ENCODE measurements around the gene AUTS2. TPM values are rescaled to one million over a fixed set of nuclear protein-coding genes. Genes with fewer than 3 reads are reported as not detected.

The AUTS2 gene
- total and polyA plus RNA-seq, 2 of the 8 experiments (the other 6 are each of a cell fraction or from before 2014, with no cell fraction given), result 25.9 to 101 TPM

GRCh38 chr7:70047384-70047783, 449.1 kb downstream of the AUTS2 start:
- Histone ChIP-seq H2BK12ac (ENCODE audit: low read depth, low read length) (no peak overlapping the region), H3K14ac (ENCODE audit: insufficient read length) (no peak overlapping the region), H2BK20ac (ENCODE audit: low read length) (no peak overlapping the region), H3K56ac (replicated peaks; ENCODE audit: insufficient read length, low read depth, low read length) (no peak overlapping the region), H3K4me3 (ENCODE audit: extremely low read depth in 1 of 4, insufficient read depth in 2 of 4, low read depth in 3 of 4, low read length in 4 of 4) (no peak overlapping the region), H3K36me3 (ENCODE audit: control insufficient read depth in 2 of 4, insufficient read depth in 4 of 4, low read length in 3 of 4) (no peaks in the 10 kb centered on the region), H4K20me1 (replicated peaks in 1 of 2; ENCODE audit: control insufficient read depth in 1 of 2, insufficient read depth in 2 of 2, low read length in 2 of 2) (no peaks in the 10 kb centered on the region), H3K9me3 (ENCODE audit: insufficient read depth in 2 of 2, low read depth in 1 of 2, low read length in 1 of 2) (no peaks in the 10 kb centered on the region), H3K4ac (replicated peaks; ENCODE audit: insufficient read length, low read depth, low read length) (no peak overlapping the region), H3K27ac (ENCODE audit: low read depth, low read length) (peak overlapping the region; percentile 16; the same call in 1 of the 2 replicates), H2BK5ac (ENCODE audit: low read depth, low read length) (no peak overlapping the region), H3K23ac (ENCODE audit: insufficient read length) (no peak overlapping the region), H4K91ac (replicated peaks; ENCODE audit: insufficient read length, low read length) (no peak overlapping the region), H2AK5ac (ENCODE audit: low read depth, low read length) (no peak overlapping the region), H3K79me2 (ENCODE audit: control insufficient read depth in 1 of 2, insufficient read depth in 2 of 2, low read length in 2 of 2) (no peaks in the 10 kb centered on the region), H3K79me1 (ENCODE audit: low read depth, low read length) (no peaks in the 10 kb centered on the region), H3K9ac (replicated peaks in 1 of 4; ENCODE audit: extremely low read depth in 1 of 4, low read depth in 3 of 4, low read length in 3 of 4) (no peak overlapping the region), H4K8ac (ENCODE audit: extremely low read depth, insufficient read depth, low read length) (no peak overlapping the region), H3K4me1 (replicated peaks in 1 of 4; ENCODE audit: control insufficient read depth in 3 of 4, insufficient read depth in 4 of 4, low read length in 3 of 4) (peaks cover 1 to 11% (median 5%) of the 10 kb centered on the region in 4 experiments; a peak in 5 of 7 replicates), H2AFZ (ENCODE audit: low read length) (no peak overlapping the region), H3K18ac (ENCODE audit: extremely low read depth, low read length) (no peak overlapping the region), H3K4me2 (ENCODE audit: insufficient read depth in 1 of 2, low read depth in 2 of 2, low read length in 2 of 2) (no peak overlapping the region), H2BK120ac (replicated peaks; ENCODE audit: low read depth, low read length) (no peak overlapping the region), H3K23me2 (ENCODE audit: low read depth, low read length) (no peaks in the 10 kb centered on the region), H4K5ac (ENCODE audit: insufficient read length, low read depth, low read length) (no peak overlapping the region), H2BK15ac (ENCODE audit: low read length) (no peak overlapping the region), H3K27me3 (replicated peaks in 1 of 4; ENCODE audit: control insufficient read depth in 3 of 4, extremely low read depth in 1 of 4, insufficient read depth in 3 of 4, low read length in 3 of 4) (no peaks in the 10 kb centered on the region)
- 81% methylated on average over 1 of the region's 1 CpG; no CpG with 5 or more reads in 1 of the 2 experiments for WGBS, 2 experiments (ENCODE audit: extremely low coverage in 1 of 2, insufficient coverage in 1 of 2, insufficient read length in 1 of 2, insufficient replicate concordance in 2 of 2, low coverage in 1 of 2, low lambda C conversion rate in 2 of 2, missing lambda C conversion rate in 1 of 2)
- no peak for TF ChIP-seq MAFK (IDR thresholded peaks at IDR 0.05; ENCODE audit: low read depth, low read length)
- no peak for TF ChIP-seq SP2 (IDR thresholded peaks at IDR 0.05; ENCODE audit: low read length)
- TF ChIP-seq CHD2 (IDR thresholded peaks at IDR 0.05; ENCODE audit: low read length), result no peak
- no peak for DNase-seq (ENCODE audit: low read depth in 1 of 2, low spot score in 2 of 2)
- ChIA-PET POLR2A (ENCODE audit: partially characterized antibody) (interaction anchor here (0.9 to 1.6 kb wide), 2 partner anchors 14 to 56 kb away, joined by 3 read pairs; no protein-coding TSS in a partner anchor), CTCF (ENCODE audit: partially characterized antibody) (interaction anchor here (1.1 to 1.5 kb wide), 2 partner anchors 11 to 114 kb away, joined by 3 to 4 read pairs; no protein-coding TSS in a partner anchor)
- FAIRE-seq, result no peak
